A549 treated with CpdA at 1 μM for 4 hours (cell line): ENCODE measurements around the gene CCR4. TPM values are rescaled to one million over a fixed set of nuclear protein-coding genes. Genes with fewer than 3 reads are reported as not detected.

Source experiments
- total RNA-seq: library from RNA; stranded (reverse); fragments of 200-300 nt; extraction: Qiagen RNA extraction; gene quantifications from 5 replicates; pipeline ENCODE4 v1.2.3, GENCODE V29; 2022; ENCODE audit warnings: low read depth

CCR4 gene
- 0.03 to 0.11 TPM (median 0.09 TPM) in 3 of 5 replicates, not detected in the others for total RNA-seq

DNA sequence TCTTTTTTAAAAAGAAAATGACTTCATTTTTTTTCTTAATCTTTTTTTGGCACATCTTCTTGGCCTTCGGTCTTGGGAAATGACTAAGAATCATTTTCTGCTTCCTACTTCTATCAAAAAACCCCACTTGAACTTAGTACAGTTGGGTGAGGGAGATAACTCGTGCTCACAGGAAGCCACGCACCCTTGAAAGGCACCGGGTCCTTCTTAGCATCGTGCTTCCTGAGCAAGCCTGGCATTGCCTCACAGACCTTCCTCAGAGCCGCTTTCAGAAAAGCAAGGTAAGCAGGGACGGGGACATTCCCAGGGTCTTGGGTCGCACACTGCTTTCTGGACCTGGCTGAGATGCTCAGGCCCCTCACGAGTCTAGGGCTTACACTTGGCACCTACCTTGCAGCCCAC, at the start of gene CCR4:
TSS of gene CCR4 (plus strand) at position 235 of the 402 bp plus-strand sequence. CDS start 1,779 bp downstream, outside the sequence.

Other genes starting within 250 kb of the CCR4 start
- gene TRIM71, start 133.6 kb upstream of the CCR4 start, total RNA-seq: 0.01 to 0.03 TPM in 2 of 5 replicates, not detected in the others
- 61.8 to 75.9 TPM (median 72.0 TPM) in 5 replicates for gene GLB1, start 145.5 kb downstream of the CCR4 start, total RNA-seq
- gene TMPPE, start 145.5 kb downstream of the CCR4 start, total RNA-seq: 1.1 to 1.7 TPM (median 1.5 TPM) in 5 replicates
- gene CRTAP, start 162.4 kb downstream of the CCR4 start, total RNA-seq: 260 to 303 TPM (median 297 TPM) in 5 replicates